GM12892 (cell line): ENCODE measurements around the gene GALNS.

ENCODE experiments used
- POLR2A ChIP-seq: IDR thresholded peaks from 2 replicates; pipeline ENCODE4 v1.6.1; 2011; ENCODE audit warnings: low read depth, low read length, control low read depth
- POLR2AphosphoS5 ChIP-seq: IDR thresholded peaks from 2 replicates; pipeline ENCODE4 v1.6.1; 2011; ENCODE audit warnings: low read depth, low read length, control low read depth
- TAF1 ChIP-seq: IDR thresholded peaks from 2 replicates; pipeline ENCODE4 v1.6.1; 2011; ENCODE audit warnings: low read depth, mild to moderate bottlenecking, control low read depth, low read length, borderline replicate concordance

- TF ChIP-seq POLR2A (no peak), TAF1 (no peak), POLR2AphosphoS5 (no peak)
Observed at GRCh38 chr16:88833086-88833485, 23.7 kb downstream of the GALNS start.
